Ovary (tissue), 3 donors: Measurements from ENCODE around the gene YLPM1.

Experiments
- EP300 ChIP-seq: sonication (generic); formaldehyde crosslinking; IDR thresholded peaks from one replicate; pipeline ENCODE4 v1.6.1; 2017; ENCODE audit warnings: antibody characterized with exemption
- TF ChIP-seq, protein P1 (sequence below), 3 donors: fragments of 450-650 bp in 2 of 3; fragments of 200-600 bp in 1 of 3; IDR thresholded peaks; one replicate each; pipeline versions ENCODE4 v1.5.1 to v1.8.0; 2016 to 2022; ENCODE audit warnings: antibody characterized with exemption in 3 of 3, mild to moderate bottlenecking in 1 of 3
- donor health status: DM: no; HTN: no; CAD: no.

DNA sequence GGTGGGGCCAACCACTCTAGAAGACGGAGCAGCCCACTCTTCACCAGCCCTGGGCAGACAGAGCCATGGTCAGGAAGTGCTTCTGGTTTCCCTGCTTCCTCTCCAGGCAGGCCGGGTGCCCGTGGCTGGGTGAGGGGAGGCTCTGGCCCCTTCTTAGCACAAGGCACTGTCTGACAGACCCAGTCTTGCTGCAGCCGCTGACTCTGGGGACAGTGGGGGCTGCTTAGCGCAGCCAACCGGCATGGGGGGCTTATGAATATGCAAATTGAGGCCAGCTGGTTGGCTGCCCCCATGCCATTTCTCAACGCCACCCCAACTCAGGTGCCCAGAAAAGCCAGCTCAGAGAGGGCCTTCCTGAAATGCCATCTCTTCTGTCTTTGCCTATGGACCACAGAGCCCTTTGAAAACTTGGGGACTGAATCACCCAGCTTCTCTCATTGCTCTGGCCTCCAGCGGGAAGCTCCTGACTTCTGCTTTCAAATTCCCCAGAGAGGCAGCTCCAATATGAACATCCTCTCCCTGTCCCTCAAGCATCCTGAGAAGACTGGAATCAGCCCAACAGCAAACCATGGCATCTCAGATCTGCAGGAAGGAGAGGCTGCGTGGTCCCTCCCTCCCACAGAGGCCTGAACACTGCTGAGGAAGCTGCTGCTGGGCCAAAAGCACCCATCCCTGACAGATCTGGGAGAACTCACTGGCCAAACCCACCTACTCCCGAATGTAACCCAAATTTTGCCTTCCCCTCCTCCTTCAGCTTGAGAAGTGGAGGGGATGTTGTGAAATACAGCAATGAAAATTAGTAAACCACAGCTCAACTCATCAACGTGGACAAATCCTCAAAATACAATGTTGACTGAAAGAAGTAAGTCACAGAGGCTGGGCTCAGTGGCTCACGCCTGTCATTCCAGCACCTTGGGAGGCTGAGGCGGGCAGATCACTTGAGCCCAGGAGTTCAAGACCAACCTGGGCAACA lies 113.1 kb downstream of the YLPM1 start, which contains the start of gene PROX2:
- no peak for TF ChIP-seq EP300
- TF ChIP-seq, protein P1, sequence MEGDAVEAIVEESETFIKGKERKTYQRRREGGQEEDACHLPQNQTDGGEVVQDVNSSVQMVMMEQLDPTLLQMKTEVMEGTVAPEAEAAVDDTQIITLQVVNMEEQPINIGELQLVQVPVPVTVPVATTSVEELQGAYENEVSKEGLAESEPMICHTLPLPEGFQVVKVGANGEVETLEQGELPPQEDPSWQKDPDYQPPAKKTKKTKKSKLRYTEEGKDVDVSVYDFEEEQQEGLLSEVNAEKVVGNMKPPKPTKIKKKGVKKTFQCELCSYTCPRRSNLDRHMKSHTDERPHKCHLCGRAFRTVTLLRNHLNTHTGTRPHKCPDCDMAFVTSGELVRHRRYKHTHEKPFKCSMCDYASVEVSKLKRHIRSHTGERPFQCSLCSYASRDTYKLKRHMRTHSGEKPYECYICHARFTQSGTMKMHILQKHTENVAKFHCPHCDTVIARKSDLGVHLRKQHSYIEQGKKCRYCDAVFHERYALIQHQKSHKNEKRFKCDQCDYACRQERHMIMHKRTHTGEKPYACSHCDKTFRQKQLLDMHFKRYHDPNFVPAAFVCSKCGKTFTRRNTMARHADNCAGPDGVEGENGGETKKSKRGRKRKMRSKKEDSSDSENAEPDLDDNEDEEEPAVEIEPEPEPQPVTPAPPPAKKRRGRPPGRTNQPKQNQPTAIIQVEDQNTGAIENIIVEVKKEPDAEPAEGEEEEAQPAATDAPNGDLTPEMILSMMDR (IDR thresholded peaks at IDR 0.05), result no peak
